Cardiac fibroblast (primary cell): Measurements from ENCODE around the gene TPRA1.

Experiments
- DNase-seq, 2 donors: peaks; one replicate each; pipeline versions ENCODE4 v3.0.0 to v3.0.0-alpha.2; 2010; ENCODE audit warnings: low read depth in 2 of 2
- H3K4me3 ChIP-seq, 2 donors: replicated peaks in 1 of 2; 1 replicate in 1 of 2; 2 replicates in 1 of 2; pipeline ENCODE4 v1.5.1; 2011; ENCODE audit warnings: low read depth in 2 of 2, low read length in 2 of 2, mild to moderate bottlenecking in 2 of 2, moderate library complexity in 1 of 2
- CTCF ChIP-seq: IDR thresholded peaks from one replicate; pipeline ENCODE4 v1.5.1; 2011; ENCODE audit warnings: low read depth, mild to moderate bottlenecking, low read length, inconsistent platforms

TPRA1 gene

GRCh38 chr3:127625821-127626220 lies 35.3 kb upstream of the TPRA1 start:
- no peak for DNase-seq
- no peak for TF ChIP-seq CTCF

GRCh38 chr3:127624063-127624462 lies 33.5 kb upstream of the TPRA1 start:
- no peak for TF ChIP-seq CTCF
- DNase-seq = no peak
- no peak overlapping the region for H3K4me3 ChIP-seq

More at GRCh38 chr3:127625821-127626220, 35.3 kb upstream of the TPRA1 start:
- H3K4me3 ChIP-seq = no peak overlapping the region

- no peak for DNase-seq
- TF ChIP-seq CTCF = no peak
- H3K4me3 ChIP-seq = no peak overlapping the region
These were observed 32.4 kb upstream of the TPRA1 start for GRCh38 chr3:127622772-127623576.

- TF ChIP-seq CTCF = no peak
- H3K4me3 ChIP-seq = no peak overlapping the region
- no peak for DNase-seq
These were observed 31.5 kb upstream of the TPRA1 start for GRCh38 chr3:127622031-127622430.

- DNase-seq = no peak
- TF ChIP-seq CTCF = no peak
- H3K4me3 ChIP-seq = no peak overlapping the region
These were observed 30.3 kb upstream of the TPRA1 start for GRCh38 chr3:127620637-127621375.

GRCh38 chr3:127618891-127619290 lies 28.4 kb upstream of the TPRA1 start:
- no peak for TF ChIP-seq CTCF
- DNase-seq = no peak
- no peak overlapping the region for H3K4me3 ChIP-seq
